IMR-90 (cell line): Measurements from ENCODE around the gene TXNDC11.

Experiments used
- POLR2A ChIP-seq: IDR thresholded peaks from 2 replicates; pipeline ENCODE4 v1.6.1; 2012; ENCODE audit warnings: mild to moderate bottlenecking, low read depth, low read length
- TF ChIP-seq, protein P1 (sequence below): conservative IDR thresholded peaks from 2 replicates; pipeline ENCODE4 v1.5.1; 2012; ENCODE audit warnings: mild to moderate bottlenecking, low read depth, low read length, improper control_type of control experiment
- TF ChIP-seq, protein P2 (sequence below): fragments of 150-350 bp; IDR thresholded peaks from 2 replicates; pipeline ENCODE4 v1.6.1; 2017; ENCODE audit warnings: mild to moderate bottlenecking, antibody characterized with exemption, low read length, low read depth

DNA sequence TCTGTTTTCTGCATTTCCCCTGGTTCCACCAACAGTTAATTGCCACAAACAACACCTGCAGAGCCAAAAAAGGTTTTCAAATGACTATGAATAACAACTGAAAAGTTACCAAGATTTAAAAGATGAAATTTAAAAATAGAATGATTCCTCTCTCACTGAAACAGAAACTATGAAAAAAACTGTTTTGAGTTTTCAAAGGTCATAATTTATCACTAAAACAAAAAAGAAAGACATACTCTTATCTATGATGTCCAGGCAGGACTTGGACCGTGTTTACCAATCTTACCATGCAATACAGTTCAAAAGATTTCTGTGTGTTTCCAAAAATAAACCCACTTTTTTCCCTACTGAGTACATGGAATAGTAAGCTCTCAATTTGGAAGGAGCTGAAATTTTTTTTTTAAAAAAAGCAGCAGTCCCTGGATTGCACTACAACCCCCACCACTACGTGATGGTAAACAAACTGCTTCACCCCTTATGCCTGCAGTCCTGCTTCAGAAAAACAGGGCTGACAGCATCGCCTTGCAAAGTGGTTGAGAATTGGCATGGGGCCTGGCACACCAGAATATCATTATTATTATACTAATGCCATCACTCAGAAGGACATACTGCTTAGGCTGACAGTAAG, 8.5 kb downstream of the TXNDC11 start:
- TF ChIP-seq, protein P1, sequence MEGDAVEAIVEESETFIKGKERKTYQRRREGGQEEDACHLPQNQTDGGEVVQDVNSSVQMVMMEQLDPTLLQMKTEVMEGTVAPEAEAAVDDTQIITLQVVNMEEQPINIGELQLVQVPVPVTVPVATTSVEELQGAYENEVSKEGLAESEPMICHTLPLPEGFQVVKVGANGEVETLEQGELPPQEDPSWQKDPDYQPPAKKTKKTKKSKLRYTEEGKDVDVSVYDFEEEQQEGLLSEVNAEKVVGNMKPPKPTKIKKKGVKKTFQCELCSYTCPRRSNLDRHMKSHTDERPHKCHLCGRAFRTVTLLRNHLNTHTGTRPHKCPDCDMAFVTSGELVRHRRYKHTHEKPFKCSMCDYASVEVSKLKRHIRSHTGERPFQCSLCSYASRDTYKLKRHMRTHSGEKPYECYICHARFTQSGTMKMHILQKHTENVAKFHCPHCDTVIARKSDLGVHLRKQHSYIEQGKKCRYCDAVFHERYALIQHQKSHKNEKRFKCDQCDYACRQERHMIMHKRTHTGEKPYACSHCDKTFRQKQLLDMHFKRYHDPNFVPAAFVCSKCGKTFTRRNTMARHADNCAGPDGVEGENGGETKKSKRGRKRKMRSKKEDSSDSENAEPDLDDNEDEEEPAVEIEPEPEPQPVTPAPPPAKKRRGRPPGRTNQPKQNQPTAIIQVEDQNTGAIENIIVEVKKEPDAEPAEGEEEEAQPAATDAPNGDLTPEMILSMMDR = no peak
- TF ChIP-seq, protein P2, sequence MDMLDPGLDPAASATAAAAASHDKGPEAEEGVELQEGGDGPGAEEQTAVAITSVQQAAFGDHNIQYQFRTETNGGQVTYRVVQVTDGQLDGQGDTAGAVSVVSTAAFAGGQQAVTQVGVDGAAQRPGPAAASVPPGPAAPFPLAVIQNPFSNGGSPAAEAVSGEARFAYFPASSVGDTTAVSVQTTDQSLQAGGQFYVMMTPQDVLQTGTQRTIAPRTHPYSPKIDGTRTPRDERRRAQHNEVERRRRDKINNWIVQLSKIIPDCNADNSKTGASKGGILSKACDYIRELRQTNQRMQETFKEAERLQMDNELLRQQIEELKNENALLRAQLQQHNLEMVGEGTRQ = no peak
- no peak for TF ChIP-seq POLR2A
